NCI-H345 treated with DMSO at 0.1 percent for 48 hours (cell line): ENCODE results near the gene CACNA2D4.
A peak's percentile ranks its signal among the peaks of the same experiment; 100 is the strongest.
"Not testable (repeated sequence)": the region's sequence is repeated elsewhere in the genome, so short reads cannot be mapped to it uniquely, and the experiment has no call there.

Experiments
- DNase-seq: peaks from one replicate; lab custom pipeline; 2025; ENCODE audit not compliant: unreplicated experiment; lab: John Stamatoyannopoulos, UW

The CACNA2D4 gene, protein sequence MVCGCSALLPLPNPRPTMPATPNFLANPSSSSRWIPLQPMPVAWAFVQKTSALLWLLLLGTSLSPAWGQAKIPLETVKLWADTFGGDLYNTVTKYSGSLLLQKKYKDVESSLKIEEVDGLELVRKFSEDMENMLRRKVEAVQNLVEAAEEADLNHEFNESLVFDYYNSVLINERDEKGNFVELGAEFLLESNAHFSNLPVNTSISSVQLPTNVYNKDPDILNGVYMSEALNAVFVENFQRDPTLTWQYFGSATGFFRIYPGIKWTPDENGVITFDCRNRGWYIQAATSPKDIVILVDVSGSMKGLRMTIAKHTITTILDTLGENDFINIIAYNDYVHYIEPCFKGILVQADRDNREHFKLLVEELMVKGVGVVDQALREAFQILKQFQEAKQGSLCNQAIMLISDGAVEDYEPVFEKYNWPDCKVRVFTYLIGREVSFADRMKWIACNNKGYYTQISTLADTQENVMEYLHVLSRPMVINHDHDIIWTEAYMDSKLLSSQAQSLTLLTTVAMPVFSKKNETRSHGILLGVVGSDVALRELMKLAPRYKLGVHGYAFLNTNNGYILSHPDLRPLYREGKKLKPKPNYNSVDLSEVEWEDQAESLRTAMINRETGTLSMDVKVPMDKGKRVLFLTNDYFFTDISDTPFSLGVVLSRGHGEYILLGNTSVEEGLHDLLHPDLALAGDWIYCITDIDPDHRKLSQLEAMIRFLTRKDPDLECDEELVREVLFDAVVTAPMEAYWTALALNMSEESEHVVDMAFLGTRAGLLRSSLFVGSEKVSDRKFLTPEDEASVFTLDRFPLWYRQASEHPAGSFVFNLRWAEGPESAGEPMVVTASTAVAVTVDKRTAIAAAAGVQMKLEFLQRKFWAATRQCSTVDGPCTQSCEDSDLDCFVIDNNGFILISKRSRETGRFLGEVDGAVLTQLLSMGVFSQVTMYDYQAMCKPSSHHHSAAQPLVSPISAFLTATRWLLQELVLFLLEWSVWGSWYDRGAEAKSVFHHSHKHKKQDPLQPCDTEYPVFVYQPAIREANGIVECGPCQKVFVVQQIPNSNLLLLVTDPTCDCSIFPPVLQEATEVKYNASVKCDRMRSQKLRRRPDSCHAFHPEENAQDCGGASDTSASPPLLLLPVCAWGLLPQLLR

DNA sequence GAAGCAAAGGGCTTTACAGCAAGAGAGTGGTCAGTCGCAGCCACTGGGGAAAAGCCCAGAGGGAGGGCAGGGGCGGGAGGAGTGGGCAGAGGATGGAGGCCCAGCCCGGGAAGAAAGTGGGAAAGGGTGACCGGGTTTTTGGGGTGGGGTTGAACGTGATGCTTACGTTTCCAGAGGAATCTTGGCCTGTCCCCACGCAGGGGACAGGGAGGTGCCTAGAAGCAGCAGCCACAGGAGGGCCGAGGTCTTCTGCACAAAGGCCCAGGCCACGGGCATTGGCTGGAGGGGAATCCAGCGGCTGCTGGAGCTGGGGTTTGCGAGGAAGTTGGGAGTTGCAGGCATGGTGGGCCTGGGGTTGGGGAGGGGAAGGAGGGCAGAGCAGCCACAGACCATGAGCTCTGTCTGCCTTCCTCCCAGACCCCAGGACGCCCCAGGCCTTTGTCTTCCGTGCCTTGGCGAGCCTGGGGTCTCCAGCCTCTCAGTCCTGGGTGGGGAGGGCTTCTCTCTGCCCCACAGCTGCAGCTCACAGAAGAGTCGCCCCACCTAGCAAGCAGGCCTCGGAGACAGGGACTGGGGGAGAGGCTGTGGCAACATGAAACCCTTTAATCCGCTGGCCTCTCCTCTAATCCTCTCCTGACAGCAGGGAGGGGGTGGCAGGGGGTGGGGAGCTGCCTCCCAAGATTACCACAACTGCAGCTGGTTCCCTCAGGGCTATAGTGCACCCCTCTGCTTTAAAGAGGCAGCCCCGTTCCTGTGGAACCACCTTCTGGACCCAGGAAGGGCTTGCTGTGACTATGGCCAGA, at the start of gene CACNA2D4:
CACNA2D4 (minus strand) TSS at position 572 of the 803 bp plus-strand sequence; CDS start at position 393, 179 bp downstream.
- DNase-seq: no peak

DNA sequence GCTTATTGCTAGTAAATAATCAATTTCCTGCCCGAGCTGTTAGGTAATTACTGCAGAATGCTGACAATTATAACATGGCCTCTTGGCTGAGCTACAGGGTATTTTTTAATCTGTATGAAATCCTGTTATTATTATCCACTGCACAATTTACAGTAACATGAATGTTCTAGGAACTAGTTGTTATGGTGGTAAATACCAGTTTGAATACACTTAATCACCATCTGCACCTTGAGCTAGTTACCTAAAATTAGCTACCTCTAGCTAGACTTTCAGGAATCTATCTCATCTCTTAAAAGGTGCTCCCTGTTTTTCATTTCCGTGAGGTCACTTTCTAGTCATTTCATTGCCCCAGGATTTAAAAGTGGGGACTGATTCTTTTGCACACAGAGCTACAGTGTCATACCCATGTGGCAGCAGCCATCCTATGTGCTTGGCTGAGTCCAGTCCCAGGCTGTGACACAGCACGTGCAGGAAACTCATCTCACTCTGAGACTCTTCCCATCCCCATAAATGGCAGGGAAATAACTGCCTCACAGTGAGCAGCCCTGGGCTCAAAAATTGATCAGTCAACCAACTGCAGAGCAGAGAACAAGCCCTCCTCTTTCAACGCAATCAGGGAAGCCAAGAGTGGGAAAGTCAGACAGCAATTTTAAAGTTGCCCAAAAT, 48.2 kb upstream of the CACNA2D4 start:
- DNase-seq: no peak

DNA sequence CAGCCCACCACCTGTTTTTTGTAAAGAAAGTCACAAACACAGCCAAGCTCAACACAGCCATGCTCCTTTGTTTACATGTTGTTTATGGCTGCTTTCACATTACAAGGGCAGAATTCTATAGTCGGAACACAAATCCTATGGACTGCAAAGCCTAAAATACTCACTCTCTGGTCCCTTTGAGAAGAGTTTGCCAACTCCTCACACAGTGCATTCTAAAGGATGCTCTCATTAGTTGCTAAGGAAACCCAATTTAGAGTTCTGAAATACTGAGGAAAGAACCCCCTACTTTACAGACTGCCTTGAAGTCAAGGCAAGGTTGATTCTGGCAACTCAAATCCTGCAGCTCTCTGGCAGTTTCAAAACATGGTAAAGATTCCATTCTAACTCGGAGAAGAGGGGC, 47.5 kb upstream of the CACNA2D4 start:
- DNase-seq: no peak

DNA sequence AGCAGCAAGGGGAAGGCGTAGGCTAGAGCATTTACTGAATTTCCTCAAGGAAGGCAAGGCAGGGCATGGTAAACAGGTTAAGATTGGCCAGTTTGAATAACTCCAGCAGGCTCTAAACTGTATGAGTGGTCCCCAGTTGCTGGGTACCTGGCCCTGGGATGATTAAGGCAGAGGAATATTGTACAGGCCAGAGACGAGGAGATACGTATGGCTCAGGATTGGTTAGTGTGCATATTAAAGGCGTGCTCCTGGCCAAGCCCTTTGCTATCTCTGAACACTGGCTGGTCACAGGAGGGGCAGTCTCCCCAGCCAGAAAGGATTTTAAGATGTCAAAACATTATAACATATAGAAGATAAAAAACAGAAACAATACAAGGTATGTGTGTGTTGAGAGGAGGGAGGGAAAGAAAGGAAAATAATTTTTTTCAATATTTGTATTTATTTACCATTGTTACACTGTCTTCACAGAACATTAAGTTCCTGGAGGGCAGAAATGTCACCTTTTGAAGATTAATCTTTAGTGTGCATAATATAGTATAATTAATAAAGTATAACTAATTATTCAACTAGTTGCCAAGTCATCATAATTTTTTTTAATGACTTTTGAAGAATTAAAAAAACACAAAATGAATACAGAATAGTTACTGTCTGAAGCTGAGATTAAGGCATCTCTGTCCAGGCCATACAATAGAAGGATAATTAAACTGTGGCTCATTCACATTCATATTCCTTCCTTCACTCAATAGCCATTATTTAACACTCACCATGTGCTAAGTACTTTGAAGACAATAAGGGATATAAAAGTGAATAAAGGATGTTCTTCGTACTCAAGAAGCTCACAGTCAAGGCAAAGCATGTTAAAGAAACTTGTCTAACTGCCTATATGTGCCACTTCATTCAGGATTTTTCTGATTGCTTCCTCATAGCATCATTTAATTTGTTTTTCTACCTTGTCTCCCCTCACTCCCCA, 43.9 kb upstream of the CACNA2D4 start:
- DNase-seq: no peak

DNA sequence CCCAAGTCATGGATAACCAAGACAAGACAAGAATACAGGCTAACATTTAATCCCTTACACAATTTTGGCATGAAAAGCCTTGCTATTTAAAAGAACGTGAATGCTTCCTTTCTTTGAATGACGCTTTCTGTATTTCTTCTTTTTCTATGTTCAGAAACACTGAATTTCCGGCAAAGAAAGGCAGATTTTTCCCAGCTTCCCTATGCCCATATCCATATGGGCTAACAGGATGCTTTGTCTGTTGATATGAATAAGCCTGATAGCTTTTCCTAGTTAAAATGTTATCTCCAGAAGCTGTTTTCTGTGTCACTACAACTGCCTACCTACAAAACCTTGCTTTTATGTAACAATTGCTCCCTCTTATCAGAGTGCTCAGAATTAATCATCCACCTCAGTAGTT, 38.3 kb upstream of the CACNA2D4 start:
- no peak for DNase-seq

DNA sequence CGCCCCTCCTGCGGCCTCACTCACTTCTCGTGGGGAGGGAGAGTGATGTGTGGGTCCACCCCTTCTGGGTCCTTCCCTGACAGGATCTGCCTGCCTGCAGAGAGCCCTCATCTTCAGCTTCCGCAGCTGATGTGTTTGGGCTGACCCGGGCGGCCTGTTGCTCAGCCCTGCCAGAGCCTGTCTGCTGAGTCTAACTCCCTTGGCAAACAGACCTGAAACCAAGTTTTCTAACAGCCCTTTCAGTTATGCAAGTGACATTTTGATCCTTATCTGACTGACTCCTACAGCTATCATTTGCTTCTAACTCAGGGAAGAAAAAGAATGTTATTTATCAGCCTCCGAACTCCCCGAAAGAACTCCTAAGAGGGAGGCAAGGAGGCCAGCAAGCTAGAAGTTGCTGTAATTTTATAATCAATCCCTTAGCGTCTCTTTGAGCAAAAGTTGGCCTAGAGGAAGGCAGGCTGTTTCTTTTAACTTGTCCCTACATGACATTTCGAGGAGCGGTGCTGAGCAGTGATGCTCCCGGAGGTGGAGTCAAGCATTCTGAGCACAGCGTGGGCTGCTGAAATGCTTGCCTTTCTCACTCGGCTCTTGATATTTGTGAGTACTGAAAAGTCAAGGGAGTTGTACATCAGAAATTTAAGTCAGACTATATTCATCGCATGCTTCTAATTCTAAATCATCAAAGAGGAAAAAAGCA, 31.5 kb upstream of the CACNA2D4 start:
- DNase-seq: no peak

DNA sequence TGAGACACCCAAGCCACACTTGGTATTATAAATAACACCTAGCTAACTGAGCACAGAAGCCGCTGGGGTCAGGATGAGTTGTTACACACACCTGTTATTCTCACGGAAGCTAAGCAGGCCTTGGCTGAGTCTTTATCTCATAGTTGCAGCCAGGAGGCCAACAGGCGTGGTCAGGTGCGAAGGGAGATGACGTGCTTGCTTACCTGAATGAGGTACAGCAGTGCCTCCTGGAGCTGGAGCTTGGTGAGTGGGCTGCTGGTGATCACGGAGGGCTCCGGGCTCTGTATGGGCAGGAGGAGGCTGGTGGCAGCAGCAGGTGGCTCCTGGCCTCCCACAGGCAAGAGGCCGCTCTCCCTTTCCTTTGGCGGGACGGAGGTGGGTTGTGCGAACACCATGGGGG, 30.4 kb upstream of the CACNA2D4 start:
- no peak for DNase-seq

DNA sequence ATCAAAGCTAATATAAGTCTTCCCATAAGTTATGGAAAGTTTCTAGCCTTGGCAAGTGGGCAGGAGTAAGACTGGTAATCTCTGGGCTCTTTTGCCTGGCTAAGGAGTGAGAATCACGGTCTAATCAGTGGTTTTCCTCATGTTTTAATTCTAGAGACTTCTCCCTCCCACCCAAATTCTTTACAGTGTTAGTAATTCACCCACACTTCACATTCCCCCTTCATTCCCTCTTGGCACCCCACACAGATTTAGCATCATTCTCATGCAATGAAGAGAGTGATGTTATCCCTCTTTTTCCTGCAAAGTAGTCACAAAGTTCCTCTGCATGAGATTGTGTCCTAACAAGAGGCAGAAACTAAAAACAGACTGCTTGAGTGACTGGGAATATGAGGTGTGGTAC, 28.6 kb upstream of the CACNA2D4 start:
- no peak for DNase-seq

DNA sequence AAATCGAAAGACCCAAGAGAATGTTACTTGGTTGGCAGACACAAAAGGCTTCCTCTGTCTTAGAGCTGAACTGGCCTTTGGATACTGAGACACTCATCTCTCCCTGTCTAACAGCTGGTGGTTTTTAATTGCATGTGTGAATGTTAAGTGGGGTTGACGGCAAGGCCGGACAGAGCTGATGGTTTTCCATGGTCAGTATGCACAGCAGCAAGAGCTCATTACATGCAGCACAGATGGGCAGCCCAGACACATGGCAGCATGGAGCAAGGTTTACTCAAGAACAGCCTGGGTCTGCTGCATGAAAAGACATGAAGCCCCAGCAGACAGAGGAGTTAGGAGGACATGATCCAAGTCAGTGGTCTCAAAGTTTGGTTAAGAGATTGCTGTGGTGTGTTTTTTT, 27.8 kb upstream of the CACNA2D4 start:
- no peak for DNase-seq

DNA sequence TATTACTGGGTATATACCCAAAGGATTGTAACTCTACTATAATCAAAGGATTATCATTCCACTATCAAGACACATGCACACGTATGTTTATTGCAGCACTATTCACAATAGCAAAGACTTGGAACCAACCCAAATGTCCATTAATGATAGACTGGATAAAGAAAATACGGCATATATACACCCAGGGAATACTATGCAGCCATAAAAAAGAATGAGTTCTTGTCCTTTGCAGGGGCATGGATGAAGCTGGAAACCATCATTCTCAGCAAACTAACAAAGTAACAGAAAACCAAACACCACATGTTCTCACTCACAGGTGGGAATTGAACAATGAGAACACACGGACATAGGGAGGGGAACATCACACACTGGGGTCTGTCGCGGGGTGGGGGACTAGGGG, 27.1 kb upstream of the CACNA2D4 start:
- not testable (repeated sequence) for DNase-seq

DNA sequence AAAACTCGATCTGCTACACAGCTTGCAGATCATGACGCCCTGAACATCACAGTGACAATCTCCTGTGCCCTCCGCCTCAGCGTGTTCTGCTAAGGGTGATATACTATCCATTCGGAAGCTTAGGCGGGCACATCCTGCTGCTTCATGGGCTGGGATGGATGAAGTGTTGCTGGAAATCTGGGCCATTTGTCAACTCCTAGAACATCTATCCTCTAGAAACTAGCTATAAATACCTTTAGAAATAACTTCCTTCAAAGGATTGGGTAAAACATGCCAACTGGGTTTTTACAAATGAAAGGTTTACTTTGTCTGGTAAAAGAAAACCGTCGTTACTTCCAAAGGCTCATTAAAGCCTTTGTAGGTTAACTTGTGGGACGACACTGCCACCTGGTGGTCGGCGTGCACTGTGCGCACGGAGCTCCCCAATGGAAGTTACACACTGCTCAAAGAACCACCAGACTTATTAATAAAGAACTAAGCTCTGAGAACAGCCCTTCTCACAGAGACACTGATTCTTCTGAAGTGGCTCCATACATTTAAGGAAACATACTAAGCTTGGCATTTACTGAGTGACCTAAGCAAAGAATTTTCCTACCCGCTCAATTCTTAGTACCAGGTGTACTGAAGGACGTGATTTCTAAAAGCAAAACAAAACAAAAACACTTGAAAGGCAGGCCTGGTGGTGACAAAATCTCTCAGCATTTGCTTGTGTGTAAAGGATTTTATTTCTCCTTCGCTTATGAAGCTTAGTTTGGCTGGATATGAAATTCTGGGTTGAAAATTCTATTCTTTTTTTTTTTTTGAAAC, 21.6 kb upstream of the CACNA2D4 start:
- peak; percentile 62 for DNase-seq

DNA sequence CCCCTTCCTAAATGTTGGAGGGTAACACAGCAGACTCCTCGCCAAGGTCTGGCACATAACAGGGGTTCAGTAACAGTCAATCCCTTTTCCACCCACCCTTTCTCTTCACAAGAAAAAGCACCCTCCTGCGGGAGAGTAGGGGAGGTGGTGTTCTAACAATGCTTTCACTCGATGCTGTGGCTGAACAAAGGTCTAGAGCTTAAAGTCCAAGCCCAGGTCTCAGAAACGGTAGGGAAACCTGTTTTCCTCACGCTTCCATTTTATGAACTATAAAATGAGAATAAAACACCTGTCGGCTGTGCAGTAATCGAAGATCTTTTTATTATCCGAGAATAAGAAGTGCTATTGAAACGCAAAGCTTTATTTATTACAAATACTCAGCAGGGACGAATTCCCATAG, 20.9 kb upstream of the CACNA2D4 start:
- no peak for DNase-seq

DNA sequence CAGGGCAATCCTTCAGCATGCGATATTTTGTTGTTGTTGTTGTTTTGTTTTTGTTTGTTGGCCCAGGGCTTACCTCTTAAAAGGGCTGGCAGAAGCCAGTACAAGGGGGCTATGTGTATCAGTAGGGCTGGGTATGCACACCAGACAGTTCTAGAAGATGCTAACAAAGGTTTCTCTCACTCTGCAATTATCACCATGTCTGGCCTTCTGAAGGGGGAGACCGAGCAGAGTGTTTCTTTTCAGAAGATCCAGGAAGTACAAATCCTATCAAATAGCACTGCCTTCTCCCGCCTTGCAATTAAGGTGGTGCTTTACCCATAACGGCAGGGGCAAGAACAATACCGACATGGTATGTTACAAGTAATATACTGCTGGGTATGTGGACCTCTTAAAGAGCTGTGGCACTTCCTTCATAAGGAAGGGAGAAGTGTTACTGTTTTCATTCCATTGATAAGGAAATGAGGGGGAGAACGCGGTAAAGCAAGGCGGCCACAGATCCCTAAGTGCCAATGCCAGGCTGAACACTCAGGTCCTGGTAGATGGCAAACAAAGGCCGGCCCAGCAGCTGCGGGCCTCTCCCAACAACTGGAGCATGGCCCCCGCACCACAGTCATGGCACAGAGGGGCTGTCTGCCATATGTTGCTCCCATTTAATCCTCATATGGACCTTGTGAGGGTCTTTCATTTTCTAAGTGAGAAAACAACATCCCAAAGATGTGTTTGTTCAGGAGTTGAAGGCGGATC, 19.2 kb upstream of the CACNA2D4 start:
- DNase-seq: no peak

DNA sequence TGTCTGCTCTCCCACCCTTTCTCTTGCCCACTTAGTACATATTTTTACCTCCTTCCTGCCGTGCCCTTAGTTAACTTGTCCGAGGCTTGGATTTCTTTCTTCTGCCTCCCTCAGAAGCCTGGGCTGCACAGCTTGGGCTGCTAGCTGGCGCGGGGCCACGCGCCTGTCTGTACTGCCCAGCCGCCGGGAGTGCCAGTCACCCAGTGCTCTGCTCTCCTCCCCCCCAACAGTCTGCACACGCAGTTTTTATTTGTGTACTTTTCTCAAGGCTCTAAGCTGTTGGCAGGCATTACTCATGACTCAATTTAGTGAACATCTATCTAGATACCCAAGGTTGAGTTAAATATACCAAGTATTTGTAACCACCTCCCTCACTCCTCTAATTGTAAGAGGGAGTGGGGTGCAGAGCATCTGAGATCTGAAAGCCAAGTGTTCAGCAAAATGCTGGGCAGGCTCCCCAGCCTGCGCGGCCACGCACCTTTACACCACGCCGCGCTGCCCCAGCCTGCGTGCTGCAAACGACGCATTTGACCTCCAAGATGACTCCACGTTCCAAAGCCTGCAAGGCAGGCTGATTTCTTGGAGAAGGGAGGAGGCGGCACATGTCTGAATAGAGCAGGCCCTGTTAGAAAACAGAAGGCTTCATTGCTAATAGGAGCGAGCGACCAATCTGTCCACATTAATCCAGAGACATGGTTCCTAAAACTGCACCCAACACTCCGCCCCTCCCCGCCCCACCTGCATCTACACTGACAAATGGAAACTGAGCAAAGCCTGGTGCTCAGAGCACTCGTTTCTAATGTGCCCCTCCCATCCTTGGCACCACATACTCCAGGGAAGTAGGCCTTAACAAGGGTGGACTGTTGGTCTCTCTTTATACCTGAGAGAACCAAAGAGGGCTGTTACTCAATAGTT, 18.2 kb upstream of the CACNA2D4 start:
- DNase-seq: peak; percentile 12

DNA sequence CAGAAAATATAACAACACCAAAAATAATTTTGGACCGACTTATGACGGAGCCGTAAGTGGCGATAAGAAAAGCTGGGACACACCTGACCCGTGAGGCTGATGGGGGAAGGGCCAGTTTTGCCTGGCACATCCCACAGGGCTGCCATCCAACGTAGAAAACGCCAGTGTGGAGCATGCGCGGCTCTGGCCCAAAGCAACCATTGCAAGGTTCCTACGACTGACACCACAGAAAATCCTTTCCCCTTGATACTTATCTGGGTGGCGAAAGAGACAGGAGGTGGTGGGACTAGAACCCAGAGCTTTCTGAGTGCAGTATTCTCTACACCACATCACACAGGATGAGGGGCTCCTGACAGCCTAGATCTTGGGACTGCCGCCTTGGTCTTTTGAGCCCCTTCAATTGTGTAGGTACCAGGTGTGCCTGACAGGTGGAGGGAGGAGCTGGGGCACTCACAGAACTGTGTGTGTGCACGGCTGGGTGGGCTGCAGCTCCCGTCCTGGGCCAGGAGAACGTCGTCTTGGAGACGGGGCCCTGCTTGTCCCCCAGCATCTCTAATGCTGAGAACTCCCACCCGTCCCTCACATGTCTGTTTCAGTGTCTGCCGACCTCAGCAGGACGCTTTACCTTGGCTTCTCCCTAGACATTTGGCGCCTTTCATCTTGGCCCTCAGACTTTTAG, 17.4 kb upstream of the CACNA2D4 start:
- DNase-seq: no peak
